K562 (cell line): ENCODE measurements around the gene HECW1. TPM values are rescaled to one million over a fixed set of nuclear protein-coding genes. Genes with fewer than 3 reads are reported as not detected.

Experiments used
- ATAC-seq: fragments of 200-7000 bp; cut with Tn5 transposase; 3 replicates; pipeline ENCODE4 v1.9.1; 2020; ENCODE audit warnings: moderate library complexity
- BruUV-seq: library from RNA; stranded (reverse); fragments of 400-500 nt; replicated peaks from 2 replicates; lab custom pipeline; 2021; lab: Mats Ljungman, UMichigan
- CTCF ChIA-PET: fragments of 300-600 bp; formaldehyde crosslinking; extraction: SDS; loops from one replicate; lab custom pipeline; 2021; ENCODE audit warnings: low intra/inter-chr PET ratio; lab: Yijun Ruan, JAX
- POLR2A ChIA-PET: fragments of 300-600, 350-650 bp; sonication (Branson Sonifier 250); formaldehyde crosslinking; extraction: SDS; loops from one replicate; lab custom pipeline; 2021; ENCODE audit warnings: antibody characterized with exemption, inconsistent platforms; lab: Yijun Ruan, JAX
- DNase-seq, 4 experiments: peaks; one replicate each; pipeline versions ENCODE4 v3.0.0 to v3.0.0-alpha.2; 2011 to 2018; ENCODE audit warnings: low spot score in 3 of 4, mixed read lengths in 3 of 4; ENCODE audit errors: extremely low read depth in 1 of 4
- FAIRE-seq: peaks from 2 replicates; lab custom pipeline; 2011; peaks lifted over from hg19 to GRCh38; lab: Jason Lieb, UNC
- H2AFZ ChIP-seq: 2 replicates; pipeline ENCODE4 v1.6.0; 2011; ENCODE audit warnings: low read depth, low read length, control low read depth, inconsistent platforms
- H3K27ac ChIP-seq: fragments of 200-600 bp; 3 replicates; pipeline ENCODE4 v1.8.0; 2011; ENCODE audit warnings: low read depth, mild to moderate bottlenecking, control low read depth, inconsistent platforms, low read length, moderate library complexity, mixed read lengths; ENCODE audit errors: extremely low read depth
- H3K27me3 ChIP-seq, 2 experiments: fragments of 300-600 bp in 1 of 2; 2 replicates in 1 of 2; 3 replicates in 1 of 2; pipeline versions ENCODE4 v1.6.0 to v1.8.0; 2011; ENCODE audit warnings: inconsistent platforms in 2 of 2, low read length in 2 of 2, mild to moderate bottlenecking in 1 of 2, mixed read lengths in 1 of 2, moderate library complexity in 1 of 2; ENCODE audit not compliant: control insufficient read depth in 2 of 2, insufficient read depth in 2 of 2
- H3K36me3 ChIP-seq: fragments of 300-600 bp; 3 replicates; pipeline ENCODE4 v1.8.0; 2011; ENCODE audit warnings: mild to moderate bottlenecking, low read length, inconsistent platforms; ENCODE audit not compliant: control insufficient read depth, insufficient read depth
- H3K4me1 ChIP-seq, 2 experiments: fragments of 200-600 bp in 1 of 2; replicated peaks in 1 of 2; 2 replicates in 1 of 2; 3 replicates in 1 of 2; pipeline versions ENCODE4 v1.5.1 to v1.8.0; 2011; ENCODE audit warnings: inconsistent platforms in 2 of 2, low read length in 2 of 2, mild to moderate bottlenecking in 1 of 2, mixed read lengths in 1 of 2, moderate library complexity in 1 of 2; ENCODE audit not compliant: control insufficient read depth in 2 of 2, insufficient read depth in 2 of 2
- H3K4me2 ChIP-seq: 2 replicates; pipeline ENCODE4 v1.6.1; 2011; ENCODE audit warnings: low read length, control low read depth, inconsistent platforms, mixed read lengths; ENCODE audit not compliant: insufficient read depth
- H3K4me3 ChIP-seq: fragments of 200-600 bp; sonication (generic), shearing (Covaris generic); 2 replicates; pipeline ENCODE4 v1.5.1; 2016; ENCODE audit warnings: control low read depth, inconsistent platforms
- H3K79me2 ChIP-seq: fragments of 200-600 bp; 3 replicates; pipeline ENCODE4 v1.8.0; 2011; ENCODE audit warnings: low read length, inconsistent platforms; ENCODE audit not compliant: control insufficient read depth, insufficient read depth
- H3K9ac ChIP-seq, 2 experiments: 2 replicates each; pipeline versions ENCODE4 v1.6.0 to v1.6.1; 2011; ENCODE audit warnings: low read depth in 2 of 2, low read length in 2 of 2, control low read depth in 1 of 2, inconsistent platforms in 1 of 2, mild to moderate bottlenecking in 1 of 2, mixed read lengths in 1 of 2; ENCODE audit not compliant: insufficient read depth in 1 of 2
- H3K9me1 ChIP-seq: one replicate; pipeline ENCODE4 v1.6.0; 2011; ENCODE audit warnings: inconsistent platforms, mild to moderate bottlenecking, low read length, moderate library complexity; ENCODE audit not compliant: control insufficient read depth, insufficient read depth
- H3K9me3 ChIP-seq: replicated peaks from 2 replicates; pipeline ENCODE4 v1.5.1; 2011; ENCODE audit warnings: low read depth, low read length, inconsistent platforms; ENCODE audit not compliant: control insufficient read depth, insufficient read depth
- H4K20me1 ChIP-seq: replicated peaks from 2 replicates; pipeline ENCODE4 v1.6.1; 2011; ENCODE audit warnings: low read length, inconsistent platforms, mixed read lengths; ENCODE audit not compliant: control insufficient read depth, insufficient read depth
- CEBPG ChIP-seq, 3 experiments: fragments of 200-800 bp in 1 of 3; sonication (Bioruptor generic) in 1 of 3; sonication (generic) in 1 of 3; formaldehyde crosslinking in 1 of 3; IDR thresholded peaks in 2 of 3; conservative IDR thresholded peaks in 1 of 3; 2 replicates each; pipeline versions ENCODE4 v1.6.1 to v1.8.0; 2016 to 2022; ENCODE audit warnings: missing compliant biosample characterization in 2 of 3, missing genetic modification characterization in 2 of 3, mild to moderate bottlenecking in 1 of 3, missing genetic modification reagents in 1 of 3
- CHD1 ChIP-seq: fragments of 200-600 bp; sonication (generic); IDR thresholded peaks from one replicate; pipeline ENCODE4 v1.6.1; 2012; ENCODE audit warnings: mild to moderate bottlenecking, moderate library complexity, low read length, inconsistent platforms
- EGR1 ChIP-seq: fragments of 450-650 bp; conservative IDR thresholded peaks from 2 replicates; pipeline ENCODE4 v1.6.1; 2017; ENCODE audit warnings: mild to moderate bottlenecking
- EZH2 ChIP-seq: IDR thresholded peaks from 2 replicates; pipeline ENCODE4 v1.6.1; 2012; ENCODE audit warnings: low read depth, mild to moderate bottlenecking, inconsistent platforms, low read length, borderline replicate concordance
- HMBOX1 ChIP-seq: sonication (generic); IDR thresholded peaks from 2 replicates; pipeline ENCODE4 v1.6.1; 2016
- ILK ChIP-seq: fragments of 450-650 bp; IDR thresholded peaks from 2 replicates; pipeline ENCODE4 v1.6.1; 2016; ENCODE audit warnings: missing genetic modification characterization, low read depth, mild to moderate bottlenecking, missing compliant biosample characterization, moderate library complexity, borderline replicate concordance
- IRF9 ChIP-seq: fragments of 450-650 bp; IDR thresholded peaks from 2 replicates; pipeline ENCODE4 v1.6.1; 2016; ENCODE audit warnings: missing biosample characterization, missing genetic modification characterization
- KLF6 ChIP-seq: fragments of 250-450 bp; sonication (Bioruptor Pico); IDR thresholded peaks from 2 replicates; pipeline ENCODE4 v1.4.0; 2020; ENCODE audit warnings: mild to moderate bottlenecking, moderate library complexity, borderline replicate concordance
- LARP7 ChIP-seq: fragments of 450-650 bp; IDR thresholded peaks from 2 replicates; pipeline ENCODE4 v1.6.1; 2016
- RBBP5 ChIP-seq: fragments of 200-600 bp; sonication (generic); IDR thresholded peaks from 2 replicates; pipeline ENCODE4 v1.6.1; 2012; ENCODE audit warnings: borderline replicate concordance, mild to moderate bottlenecking, low read length, control low read depth, inconsistent platforms; ENCODE audit not compliant: insufficient read depth, poor library complexity, severe bottlenecking
- RUNX1 ChIP-seq: sonication (generic); IDR thresholded peaks from 2 replicates; pipeline ENCODE4 v1.6.1; 2016; ENCODE audit warnings: antibody characterized with exemption, low read depth
- ZC3H8 ChIP-seq: fragments of 450-650 bp; IDR thresholded peaks from 2 replicates; pipeline ENCODE4 v1.6.1; 2017
- ZFP30 ChIP-seq: fragments of 250-450 bp; sonication (Bioruptor Pico); IDR thresholded peaks from 2 replicates; pipeline ENCODE4 v1.8.0; 2022; ENCODE audit warnings: moderate library complexity, mild to moderate bottlenecking, inconsistent platforms, borderline replicate concordance
- ZNF561 ChIP-seq: fragments of 450-650 bp; formaldehyde crosslinking; conservative IDR thresholded peaks from 2 replicates; pipeline ENCODE4 v1.4.0; 2020; ENCODE audit warnings: mild to moderate bottlenecking, moderate library complexity
- ZNF696 ChIP-seq: fragments of 250-450 bp; sonication (Bioruptor Pico); conservative IDR thresholded peaks from 2 replicates; pipeline ENCODE4 v1.4.0; 2020; ENCODE audit warnings: mild to moderate bottlenecking, moderate library complexity
- WGBS: fragments of 100-300 bp; shearing (Covaris generic); methylation state at CpG from one replicate; pipeline ENCODE4 v1.1.6; 2016; ENCODE audit warnings: low coverage, mixed read lengths; ENCODE audit not compliant: insufficient coverage; ENCODE audit errors: missing lambda C conversion rate; 5-methylcytosine and 5-hydroxymethylcytosine counted together
- in situ Hi-C: fragments of 300-500 bp; cut with MboI; formaldehyde crosslinking; loops from 4 replicates; pipeline ENCODE4 v1.15.0; 2018; ENCODE audit warnings: inconsistent platforms, mixed read lengths
- intact Hi-C: fragments of 100-400 bp; cut with micrococcal nuclease; formaldehyde crosslinking; loops from 2 replicates; pipeline ENCODE4 v1.14.2; 2022
- polyA plus RNA-seq, 8 experiments: library from polyadenylated mRNA; depleted of rRNA in 4 of 8; stranded (reverse) in 5 of 8; unstranded in 3 of 8; fragments of >200 nt; fragmentation: Nextera tagmentation in 2 of 8; fragmentation: Illumina TruSeq in 1 of 8; extraction: Ambion mirVana in 2 of 8; extraction: Trizol in 1 of 8; gene quantifications; 2 replicates each; pipeline versions ENCODE4 v1.2.1 to v1.2.3, GENCODE V29; 2011 to 2014; ENCODE audit warnings: inconsistent platforms in 1 of 8, missing spikeins in 1 of 8
- total RNA-seq, 7 experiments: library from RNA; depleted of rRNA in 6 of 7; stranded (reverse); fragments of >200 nt in 6 of 7; fragmentation: Illumina TruSeq in 2 of 7; extraction: Trizol in 2 of 7; gene quantifications; 2 replicates each; pipeline versions ENCODE4 v1.2.1 to v1.2.3, GENCODE V29; 2011 to 2021; ENCODE audit warnings: low replicate concordance in 1 of 7

HECW1 gene
- total and polyA plus RNA-seq, 9 of the 15 experiments (the other 6 are each of a cell fraction or from before 2014, with no cell fraction given), result 0.07 to 0.31 (median 0.13) TPM; not detected in 4

GRCh38 chr7:43396187-43396740, 283.8 kb downstream of the HECW1 start:
- CTCF ChIA-PET, result no interaction called here
- POLR2A ChIA-PET, result no interaction called here
- H3K27me3 ChIP-seq, result no peaks in the 10 kb centered on the region
- no peaks in the 10 kb centered on the region for H3K9me1 ChIP-seq
- DNase-seq, result no peak
- no TSS peak for BruUV-seq
- no peak overlapping the region for H3K4me2 ChIP-seq
- FAIRE-seq, result no peak
- no peak overlapping the region for H3K27ac ChIP-seq
- H3K36me3 ChIP-seq, result no peaks in the 10 kb centered on the region
- TF ChIP-seq CEBPG (CRISPR knock-in tag; IDR thresholded peaks at IDR 0.05) (no peak), CEBPG (tag; conservative IDR thresholded peaks at IDR 0.05 in 1 of 2, IDR thresholded peaks at IDR 0.05 in 1 of 2) (0 out of 4 replicates have a peak, but pooled peaks of 1 of the 2 experiments have one; percentile 14), RUNX1 (no peak), KLF6 (CRISPR knock-in tag) (no peak), EZH2 (no peak), CHD1 (no peak), ZC3H8 (no peak)
- no peak overlapping the region for H3K9ac ChIP-seq
- no peaks in the 10 kb centered on the region for H3K79me2 ChIP-seq
- H4K20me1 ChIP-seq, result no peaks in the 10 kb centered on the region
- no peaks in the 10 kb centered on the region for H3K4me1 ChIP-seq
- in situ Hi-C loops (no loop called here), intact Hi-C loops (no loop called here)
- H3K9me3 ChIP-seq, result no peaks in the 10 kb centered on the region
- H3K4me3 ChIP-seq, result no peak overlapping the region
- WGBS, result 0% methylated on average over 2 of the region's 2 CpGs
- no peak overlapping the region for H2AFZ ChIP-seq
- no peak for ATAC-seq

DNA sequence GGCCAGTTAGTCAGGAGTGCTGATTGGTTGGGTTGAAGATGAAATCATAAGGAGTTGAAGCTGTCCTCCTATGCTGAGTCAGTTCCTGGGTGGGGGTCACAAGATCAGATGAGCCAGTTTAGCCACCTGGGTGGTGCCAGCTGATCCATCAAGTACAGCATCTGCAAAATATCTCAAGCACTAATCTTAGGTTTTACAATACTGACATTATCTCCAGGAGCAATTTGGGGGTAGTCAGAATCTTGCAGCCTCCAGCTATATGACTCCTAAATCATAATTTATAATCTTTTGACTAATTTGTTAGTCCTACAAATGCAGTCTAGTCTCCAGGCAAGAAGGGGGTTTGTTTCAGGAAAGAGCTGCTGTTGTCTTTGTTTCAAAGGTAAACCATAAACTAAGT, 286.4 kb downstream of the HECW1 start:
- no peak overlapping the region for H3K4me3 ChIP-seq
- no peaks in the 10 kb centered on the region for H3K9me3 ChIP-seq
- ATAC-seq (no peak), DNase-seq (no peak), FAIRE-seq (no peak)
- no peak overlapping the region for H2AFZ ChIP-seq
- POLR2A ChIA-PET, result no interaction called here
- H3K9ac ChIP-seq, result no peak overlapping the region
- peaks cover 0 to 6% of the 10 kb centered on the region in 2 experiments; a peak in 2 of 5 replicates for H3K27me3 ChIP-seq
- H3K27ac ChIP-seq, result no peak overlapping the region
- in situ Hi-C loops, result no loop called here
- BruUV-seq, result no TSS peak
- H3K4me2 ChIP-seq, result no peak overlapping the region
- H3K9me1 ChIP-seq, result no peaks in the 10 kb centered on the region
- H3K4me1 ChIP-seq, result no peaks in the 10 kb centered on the region
- no peaks in the 10 kb centered on the region for H4K20me1 ChIP-seq
- intact Hi-C loops, result no loop called here
- CTCF ChIA-PET, result interaction anchor here (0.7 kb wide), 1 partner anchor 36 kb away, joined by 3 read pairs; no protein-coding TSS in a partner anchor
- H3K79me2 ChIP-seq, result no peaks in the 10 kb centered on the region
- H3K36me3 ChIP-seq, result no peaks in the 10 kb centered on the region
- TF ChIP-seq ILK (tag) (no peak), ZNF696 (CRISPR knock-in tag) (no peak), ZFP30 (no peak), LARP7 (no peak), RBBP5 (no peak), HMBOX1 (no peak), ZNF561 (no peak), EGR1 (no peak), IRF9 (tag) (no peak)
